Naive B cell (primary cell): ENCODE results near the gene TMEM229A. TPM values are rescaled to one million over a fixed set of nuclear protein-coding genes. Genes with fewer than 3 reads are reported as not detected.
"Not testable (repeated sequence)": the region's sequence is repeated elsewhere in the genome, so short reads cannot be mapped to it uniquely, and the experiment has no call there.

ENCODE experiments used
- ATAC-seq, 2 donors: fragments of 150-1000 bp; cut with Tn5 transposase; 2 replicates each; pipeline ENCODE4 v1.10.0; 2021; ENCODE audit warnings: low read depth in 2 of 2, mild to moderate bottlenecking in 2 of 2, moderate library complexity in 2 of 2
- DNase-seq: peaks from one replicate; pipeline ENCODE4 v3.0.0; 2022
- H3K27ac Mint-ChIP-seq, 6 donors: one replicate each; pipeline ENCODE4 v1.8.0; 2020 to 2022; ENCODE audit warnings: mild to moderate bottlenecking in 6 of 6, mixed read lengths in 6 of 6, moderate library complexity in 5 of 6, inconsistent platforms in 2 of 6
- H3K27me3 Mint-ChIP-seq, 3 donors: one replicate each; pipeline ENCODE4 v1.8.0; 2021 to 2022; ENCODE audit warnings: mixed read lengths in 3 of 3, mild to moderate bottlenecking in 1 of 3
- H3K36me3 Mint-ChIP-seq, 2 donors: one replicate each; pipeline ENCODE4 v1.8.0; 2020 to 2022; ENCODE audit warnings: mixed read lengths in 2 of 2, inconsistent platforms in 1 of 2, mild to moderate bottlenecking in 1 of 2
- H3K4me1 Mint-ChIP-seq, 3 donors: one replicate each; pipeline ENCODE4 v1.8.0; 2020 to 2022; ENCODE audit warnings: mixed read lengths in 3 of 3, inconsistent platforms in 1 of 3, mild to moderate bottlenecking in 1 of 3, moderate library complexity in 1 of 3
- H3K4me3 Mint-ChIP-seq, 8 donors: one replicate each; pipeline ENCODE4 v1.8.0; 2020 to 2022; ENCODE audit warnings: mild to moderate bottlenecking in 8 of 8, mixed read lengths in 8 of 8, moderate library complexity in 8 of 8, inconsistent platforms in 2 of 8
- H3K9me3 Mint-ChIP-seq, 7 donors: one replicate each; pipeline ENCODE4 v1.8.0; 2020 to 2022; ENCODE audit warnings: mixed read lengths in 7 of 7, mild to moderate bottlenecking in 5 of 7, inconsistent platforms in 2 of 7, moderate library complexity in 1 of 7
- polyA plus RNA-seq, 6 donors: library from polyadenylated mRNA; unstranded; fragments of 300-500 nt; fragmentation: Illumina TruSeq; gene quantifications; one replicate each; pipeline ENCODE4 v1.2.3, GENCODE V29; 2021; ENCODE audit warnings: low read depth in 6 of 6

TMEM229A gene
- not detected for polyA plus RNA-seq

DNA sequence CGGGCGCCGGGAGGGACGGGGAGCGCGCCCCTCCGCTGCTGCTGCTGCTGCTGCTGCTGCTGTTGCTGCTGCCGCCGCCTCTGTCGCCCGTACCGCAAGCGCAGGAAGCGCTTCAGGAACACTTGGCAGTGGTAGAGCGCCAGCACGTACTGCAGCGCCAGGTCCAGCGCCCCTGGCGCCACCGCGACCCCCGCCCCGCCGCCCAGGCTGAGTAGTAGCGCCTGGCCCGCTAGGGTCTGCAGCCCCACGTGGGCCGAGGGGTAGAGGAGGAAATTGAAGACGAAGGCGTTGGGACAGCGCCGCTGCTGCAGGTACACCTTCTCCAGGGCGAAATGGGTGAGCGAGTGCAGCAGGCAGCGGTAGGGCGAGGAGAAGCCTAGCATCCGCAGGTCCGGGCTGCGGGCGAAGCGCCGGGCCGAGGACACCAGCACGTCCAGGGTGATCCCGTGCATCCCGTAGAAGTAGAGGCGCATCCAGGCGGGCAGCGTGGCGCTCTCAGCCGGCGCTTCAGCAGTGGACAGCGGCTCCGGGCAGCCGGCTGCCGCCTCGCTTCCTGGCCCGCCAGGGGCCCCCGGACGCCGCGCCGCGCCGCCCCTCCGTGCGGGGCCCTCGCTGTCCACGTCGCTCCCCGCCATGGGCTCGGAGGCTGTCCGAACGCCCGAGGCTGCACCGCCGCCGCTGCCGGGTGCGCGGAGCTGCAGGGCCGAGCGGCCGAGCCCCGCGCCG is at the start of gene TMEM229A:
TSS of gene TMEM229A (minus strand) at position 699 of the 726 bp plus-strand sequence. CDS start at position 635, 64 bp downstream.
- peaks cover 0 to 4% (median 0%) of the 10 kb centered on the region in 7 donors for H3K9me3 Mint-ChIP-seq
- peak within 1 kb of the TSS in 6 of 8 donors; percentile 47 to 77 (median 53) for H3K4me3 Mint-ChIP-seq
- H3K4me1 Mint-ChIP-seq, result peaks cover 5 to 9% (median 9%) of the 10 kb centered on the region in 3 donors
- peaks cover 44 to 54% (median 52%) of the 10 kb centered on the region in 3 donors for H3K27me3 Mint-ChIP-seq
- no peak within 1 kb of the TSS for H3K27ac Mint-ChIP-seq
- no peak for ATAC-seq
- peaks cover 0 to 21% of the 10 kb centered on the region in 2 donors for H3K36me3 Mint-ChIP-seq
- no peak for DNase-seq

DNA sequence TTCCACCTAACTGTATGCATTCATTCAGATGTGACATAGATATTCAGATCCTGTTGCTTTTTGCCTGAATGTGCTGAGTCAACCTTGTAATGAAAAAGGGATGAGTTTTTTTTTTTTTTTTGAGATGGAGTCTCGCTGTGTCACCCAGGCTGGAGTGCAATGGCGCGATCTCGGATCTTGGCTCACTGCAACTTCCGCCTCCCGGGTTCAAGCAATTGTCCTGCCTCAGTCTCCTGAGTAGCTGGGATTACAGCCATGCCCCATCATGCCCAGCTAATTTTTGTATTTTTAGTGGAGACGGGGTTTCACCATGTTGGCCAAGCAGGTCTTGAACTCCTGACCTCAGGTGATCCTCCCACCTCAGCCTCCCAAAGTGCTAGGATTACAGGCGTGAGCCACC is 49.4 kb upstream of the TMEM229A start:
- not testable (repeated sequence) for ATAC-seq, H3K27ac Mint-ChIP-seq, H3K27me3 Mint-ChIP-seq, H3K4me3 Mint-ChIP-seq, H3K36me3 Mint-ChIP-seq, H3K4me1 Mint-ChIP-seq, DNase-seq
- H3K9me3 Mint-ChIP-seq, result peaks cover 0 to 17% (median 3%) of the 10 kb centered on the region in 7 donors

DNA sequence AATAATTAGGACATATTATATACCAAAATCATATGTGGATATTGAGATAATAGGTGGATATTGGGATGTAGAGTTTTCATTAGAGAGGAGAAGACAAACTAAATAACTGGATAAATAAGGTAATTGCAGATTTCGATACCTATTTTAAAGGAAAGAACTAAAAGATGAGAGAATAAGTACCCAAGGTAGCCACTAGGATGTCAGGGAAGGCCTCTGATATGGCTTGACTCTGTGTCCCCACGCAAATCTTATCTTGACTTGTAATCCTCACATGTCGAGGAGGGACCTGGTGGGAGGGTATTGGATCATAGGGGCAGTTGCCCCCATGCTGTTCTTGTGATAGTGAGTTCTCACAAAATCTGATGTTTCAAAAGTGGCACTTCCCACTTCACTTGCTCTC is 44.7 kb upstream of the TMEM229A start:
- no peaks in the 10 kb centered on the region for H3K4me1 Mint-ChIP-seq
- no peaks in the 10 kb centered on the region for H3K36me3 Mint-ChIP-seq
- no peaks in the 10 kb centered on the region for H3K27me3 Mint-ChIP-seq
- H3K4me3 Mint-ChIP-seq, result no peak overlapping the region
- no peak for ATAC-seq
- peaks cover 0 to 9% (median 0%) of the 10 kb centered on the region in 7 donors for H3K9me3 Mint-ChIP-seq
- H3K27ac Mint-ChIP-seq, result no peak overlapping the region
- no peak for DNase-seq

DNA sequence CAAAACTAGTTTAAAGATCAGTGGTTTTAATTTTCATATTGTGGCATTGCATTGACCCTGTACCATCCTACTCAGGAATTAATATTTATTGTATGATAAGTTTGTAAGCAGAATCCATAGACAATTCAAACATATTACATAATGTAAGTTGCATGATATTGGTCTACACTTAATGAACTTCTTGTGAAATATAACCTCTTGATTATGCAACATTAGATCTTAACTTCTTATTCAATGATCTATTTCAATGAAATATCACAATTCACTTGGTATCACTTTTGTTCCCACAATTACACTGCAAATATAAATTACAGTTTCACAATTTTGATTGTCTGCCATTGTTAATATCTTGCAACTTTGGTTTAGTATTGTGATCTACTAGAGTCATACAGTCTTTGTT is 44.0 kb upstream of the TMEM229A start:
- Mint-ChIP-seq H3K27ac (no peak overlapping the region), H3K4me3 (no peak overlapping the region), H3K36me3 (no peaks in the 10 kb centered on the region), H3K4me1 (no peaks in the 10 kb centered on the region), H3K27me3 (no peaks in the 10 kb centered on the region), H3K9me3 (peaks cover 0 to 9% (median 0%) of the 10 kb centered on the region in 7 donors)
- ATAC-seq (no peak), DNase-seq (no peak)

DNA sequence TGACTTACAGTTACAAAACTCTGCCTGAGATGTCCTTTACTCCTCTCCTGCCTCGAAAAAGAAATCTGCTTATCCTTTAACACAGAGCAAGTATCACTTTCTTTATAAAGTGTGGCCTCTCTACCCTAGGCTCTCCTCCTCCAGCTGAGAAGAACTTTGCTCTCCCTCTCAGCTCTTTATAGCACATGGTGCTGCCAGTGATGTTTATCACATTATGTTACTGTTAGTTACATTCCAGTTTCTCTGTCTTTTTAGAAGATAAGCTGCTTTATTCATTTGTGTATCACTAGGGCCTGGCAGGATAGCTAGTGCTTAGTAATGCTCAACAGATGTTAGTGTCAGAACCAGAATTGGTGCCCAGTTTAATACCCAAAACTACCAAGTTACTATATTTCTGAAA is 41.1 kb upstream of the TMEM229A start:
- Mint-ChIP-seq H3K9me3 (peaks cover 0 to 11% (median 0%) of the 10 kb centered on the region in 7 donors), H3K36me3 (no peaks in the 10 kb centered on the region)
- DNase-seq, result no peak

DNA sequence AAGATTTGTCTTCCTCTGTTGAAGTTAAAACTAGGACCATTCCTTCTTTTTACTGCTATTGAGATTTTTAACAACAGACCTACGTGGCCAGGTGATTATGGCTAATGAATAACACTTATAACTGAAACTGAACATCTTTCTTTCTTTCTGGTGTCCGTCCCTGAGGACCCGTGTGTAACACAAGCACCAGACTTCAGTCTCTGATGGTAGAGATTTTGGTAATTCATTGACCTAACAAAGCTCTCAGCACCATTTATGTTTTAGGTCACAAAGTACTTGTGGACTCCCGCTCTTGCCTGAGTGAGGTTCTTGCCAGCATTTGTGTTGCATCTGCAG is 40.4 kb upstream of the TMEM229A start:
- Mint-ChIP-seq H3K4me3 (no peak overlapping the region), H3K27ac (no peak overlapping the region), H3K36me3 (no peaks in the 10 kb centered on the region), H3K27me3 (no peaks in the 10 kb centered on the region), H3K4me1 (no peaks in the 10 kb centered on the region), H3K9me3 (peaks cover 0 to 8% (median 0%) of the 10 kb centered on the region in 7 donors)
- DNase-seq, result no peak
- ATAC-seq, result no peak

More for the DNA sequence above, 41.1 kb upstream of the TMEM229A start:
- H3K4me1 Mint-ChIP-seq, result no peaks in the 10 kb centered on the region
- H3K27me3 Mint-ChIP-seq, result no peaks in the 10 kb centered on the region
- no peak overlapping the region for H3K4me3 Mint-ChIP-seq
- no peak for ATAC-seq
- H3K27ac Mint-ChIP-seq, result no peak overlapping the region

DNA sequence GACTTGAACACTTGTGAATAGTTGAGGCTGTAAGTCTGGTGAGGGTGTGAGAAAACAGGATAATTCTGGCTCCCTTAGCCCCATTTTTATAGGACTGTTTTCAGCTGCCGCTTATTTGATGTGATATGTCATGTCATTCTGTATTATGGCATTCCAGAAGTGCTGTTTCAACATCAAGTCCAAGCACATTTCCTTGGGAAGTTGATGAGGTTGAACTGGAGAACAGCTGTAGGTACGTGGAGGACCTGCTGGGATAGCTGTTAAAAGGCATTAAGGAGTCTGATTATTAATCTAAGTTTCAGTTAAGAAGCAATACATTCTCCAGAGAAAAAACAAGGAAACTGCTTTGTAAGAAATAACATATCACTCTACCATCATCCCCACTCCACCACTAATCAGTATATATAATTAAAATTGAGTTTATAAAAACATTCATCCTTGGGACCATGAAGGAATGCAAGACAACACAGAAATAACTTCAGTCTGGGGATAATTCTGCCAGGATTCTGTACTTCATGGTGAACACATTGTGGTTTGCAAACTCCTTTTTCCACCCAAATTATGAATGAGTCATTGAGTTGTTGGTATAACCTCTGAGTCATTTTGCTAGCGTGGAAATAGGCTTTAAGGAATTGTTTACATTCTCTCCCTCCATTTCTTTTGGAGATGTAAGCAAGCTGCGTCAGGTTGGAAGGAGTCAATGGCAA is 39.9 kb upstream of the TMEM229A start:
- no peaks in the 10 kb centered on the region for H3K27me3 Mint-ChIP-seq
- no peak overlapping the region for H3K27ac Mint-ChIP-seq
- peaks cover 0 to 5% (median under 1%) of the 10 kb centered on the region in 7 donors for H3K9me3 Mint-ChIP-seq
- no peak overlapping the region for H3K4me3 Mint-ChIP-seq
- no peaks in the 10 kb centered on the region for H3K36me3 Mint-ChIP-seq
- ATAC-seq (no peak), DNase-seq (no peak)
- no peaks in the 10 kb centered on the region for H3K4me1 Mint-ChIP-seq

DNA sequence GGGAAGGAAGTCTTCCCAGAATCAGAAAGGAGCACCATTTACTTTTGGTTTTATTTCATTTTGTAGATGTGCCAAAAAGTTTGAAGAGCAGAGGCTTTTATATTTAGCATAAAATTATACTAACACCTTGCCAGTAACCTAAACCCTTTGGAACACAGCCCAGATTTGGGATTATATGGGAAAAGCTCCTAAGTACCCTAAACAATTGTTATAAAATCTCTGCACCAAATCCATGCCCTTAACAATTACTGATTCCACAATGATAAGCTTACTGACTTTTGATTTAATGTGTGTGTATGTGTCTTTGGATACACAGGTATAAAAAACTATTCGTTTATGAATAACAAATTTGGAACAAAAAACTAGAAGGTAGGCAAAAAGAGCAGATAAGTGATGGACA is 39.0 kb upstream of the TMEM229A start:
- Mint-ChIP-seq H3K36me3 (no peaks in the 10 kb centered on the region), H3K4me1 (no peaks in the 10 kb centered on the region), H3K27me3 (no peaks in the 10 kb centered on the region), H3K9me3 (peaks cover 0 to 9% (median 0%) of the 10 kb centered on the region in 7 donors), H3K27ac (no peak overlapping the region), H3K4me3 (no peak overlapping the region)
- no peak for DNase-seq
- no peak for ATAC-seq

DNA sequence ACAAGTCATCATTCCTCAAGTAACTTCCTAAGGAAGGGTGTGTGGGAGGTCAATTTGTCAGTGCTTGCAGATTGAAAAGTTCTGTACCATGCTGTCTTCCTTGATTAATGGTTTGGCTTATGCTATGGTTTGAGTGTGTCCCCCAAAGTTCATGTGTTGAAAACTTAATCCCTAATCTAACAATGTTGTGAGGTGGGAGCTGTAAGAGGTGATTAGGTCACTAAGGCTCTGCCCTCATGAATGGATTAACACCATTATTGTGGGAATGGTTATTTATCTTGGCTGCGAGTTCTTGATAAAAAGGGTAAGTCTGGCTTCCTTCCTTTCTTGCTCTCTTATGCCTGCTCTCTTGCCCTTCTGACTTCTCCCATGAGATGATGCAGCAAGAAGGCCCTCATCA is 29.3 kb upstream of the TMEM229A start:
- DNase-seq (no peak), ATAC-seq (no peak)
- Mint-ChIP-seq H3K27ac (peak overlapping the region in 1 of 6 donors; percentile 44), H3K36me3 (peaks cover 0 to 3% of the 10 kb centered on the region in 2 donors), H3K27me3 (no peaks in the 10 kb centered on the region), H3K4me1 (no peaks in the 10 kb centered on the region), H3K4me3 (no peak overlapping the region), H3K9me3 (peaks cover 0 to 12% (median 2%) of the 10 kb centered on the region in 7 donors)

DNA sequence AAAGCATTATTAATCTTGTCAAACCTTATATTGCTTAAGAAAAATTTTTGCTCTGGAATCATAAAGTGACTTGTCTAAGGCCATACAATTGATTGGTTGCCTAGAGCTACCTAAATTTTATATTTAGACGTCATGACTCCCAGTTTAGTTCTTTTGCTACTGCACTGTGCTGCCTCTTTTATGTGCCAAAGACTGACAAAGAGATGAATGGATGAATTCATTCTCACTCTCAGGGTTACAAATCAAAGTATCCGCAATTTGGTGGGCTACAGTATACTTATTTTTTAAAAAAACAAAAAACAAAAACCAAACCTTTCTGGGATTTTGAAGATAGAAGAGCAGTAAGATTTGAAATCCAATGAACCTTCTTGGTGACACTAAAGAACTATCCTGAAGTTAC is 27.7 kb upstream of the TMEM229A start:
- peaks cover 0 to 5% (median under 1%) of the 10 kb centered on the region in 7 donors for H3K9me3 Mint-ChIP-seq
- no peaks in the 10 kb centered on the region for H3K36me3 Mint-ChIP-seq
- ATAC-seq (no peak), DNase-seq (no peak)
- no peak overlapping the region for H3K27ac Mint-ChIP-seq
- no peaks in the 10 kb centered on the region for H3K4me1 Mint-ChIP-seq
- no peaks in the 10 kb centered on the region for H3K27me3 Mint-ChIP-seq
- H3K4me3 Mint-ChIP-seq, result no peak overlapping the region

DNA sequence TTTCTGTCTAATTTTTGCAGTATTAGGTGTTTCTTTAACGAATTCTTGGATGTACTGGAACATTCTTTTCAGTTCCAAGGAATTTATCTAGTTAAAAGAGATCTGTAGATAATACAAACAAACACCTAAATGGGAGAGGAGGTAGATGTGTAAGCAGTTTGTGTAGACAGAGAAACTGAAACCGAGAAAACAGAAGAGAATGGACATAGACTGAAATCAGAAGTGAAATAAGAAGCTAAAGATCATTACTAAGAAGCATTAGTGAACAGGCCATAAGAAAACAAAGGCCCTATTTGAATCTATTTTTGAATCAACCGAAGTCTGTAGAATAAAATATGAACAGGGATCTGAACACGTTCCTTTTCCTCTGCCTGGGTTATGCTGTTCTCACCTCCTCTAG is 26.5 kb upstream of the TMEM229A start:
- Mint-ChIP-seq H3K4me1 (no peaks in the 10 kb centered on the region), H3K4me3 (no peak overlapping the region), H3K36me3 (no peaks in the 10 kb centered on the region), H3K27me3 (no peaks in the 10 kb centered on the region), H3K27ac (no peak overlapping the region), H3K9me3 (peaks cover 0 to 5% (median 0%) of the 10 kb centered on the region in 7 donors)
- ATAC-seq (no peak), DNase-seq (no peak)

DNA sequence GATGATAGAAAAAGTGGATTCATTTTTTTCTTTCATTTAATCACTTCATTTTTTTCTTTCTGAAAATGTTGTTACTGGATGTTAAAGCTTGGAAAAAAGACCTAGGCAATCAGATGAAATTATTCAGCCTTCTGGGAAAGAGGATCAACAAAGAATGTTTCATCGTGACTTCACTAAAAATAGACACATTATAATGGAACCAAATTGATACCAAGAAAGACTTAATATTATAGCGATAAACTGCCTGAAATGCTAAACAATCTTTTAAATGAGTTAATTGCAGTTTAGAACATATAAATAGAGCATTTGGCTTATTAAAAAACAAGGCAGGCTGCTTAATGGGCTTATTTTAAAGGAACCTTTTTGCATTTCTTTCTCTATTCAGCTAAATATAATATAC is 25.6 kb upstream of the TMEM229A start:
- DNase-seq, result no peak
- ATAC-seq, result no peak
- Mint-ChIP-seq H3K4me1 (no peaks in the 10 kb centered on the region), H3K27me3 (no peaks in the 10 kb centered on the region), H3K9me3 (peaks cover 0 to under 1% (median 0%) of the 10 kb centered on the region in 7 donors), H3K4me3 (no peak overlapping the region), H3K27ac (no peak overlapping the region), H3K36me3 (no peaks in the 10 kb centered on the region)

DNA sequence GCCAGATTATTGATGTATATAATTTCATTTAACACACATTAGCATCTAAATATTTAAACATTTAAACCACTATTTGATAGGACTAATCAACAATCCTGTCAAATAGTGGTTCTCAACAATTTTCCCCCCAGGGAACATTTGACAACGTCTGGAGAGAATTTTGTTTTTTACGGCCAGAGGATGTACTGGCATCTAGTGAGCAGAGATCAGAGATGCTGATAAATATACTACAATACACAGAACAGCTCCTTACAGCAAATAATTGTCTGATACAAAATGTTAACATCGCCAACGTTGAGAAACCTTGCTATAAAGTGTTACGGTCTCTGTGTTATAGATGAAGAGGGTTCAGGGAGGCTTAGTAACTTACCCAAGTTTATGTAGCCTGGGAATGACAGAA is 25.0 kb upstream of the TMEM229A start:
- DNase-seq, result no peak
- ATAC-seq, result no peak
- no peak overlapping the region for H3K4me3 Mint-ChIP-seq
- H3K27ac Mint-ChIP-seq, result no peak overlapping the region
- no peaks in the 10 kb centered on the region for H3K4me1 Mint-ChIP-seq
- H3K36me3 Mint-ChIP-seq, result no peaks in the 10 kb centered on the region
- H3K9me3 Mint-ChIP-seq, result no peaks in the 10 kb centered on the region
- H3K27me3 Mint-ChIP-seq, result no peaks in the 10 kb centered on the region

DNA sequence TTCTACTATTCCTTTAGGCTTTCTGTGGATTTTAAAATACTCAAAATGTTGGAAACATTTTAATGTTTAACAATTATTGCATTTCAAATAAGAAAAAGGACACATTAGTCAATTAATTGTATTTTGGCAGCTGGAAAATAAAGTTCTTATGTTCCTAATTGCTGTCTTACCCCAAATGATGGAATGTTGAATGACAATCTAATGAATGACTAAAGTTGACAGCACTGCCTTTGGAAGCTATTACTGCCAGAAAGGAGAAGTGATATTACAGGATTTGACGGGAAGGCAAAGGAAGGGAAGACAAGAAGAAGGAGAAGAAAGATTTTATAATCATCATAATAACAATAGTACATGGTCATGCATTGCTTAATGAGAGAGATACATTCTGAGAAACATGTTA is 23.4 kb upstream of the TMEM229A start:
- no peak for ATAC-seq
- Mint-ChIP-seq H3K9me3 (peaks cover 0 to 1% (median 0%) of the 10 kb centered on the region in 7 donors), H3K36me3 (no peaks in the 10 kb centered on the region), H3K4me1 (no peaks in the 10 kb centered on the region), H3K27me3 (no peaks in the 10 kb centered on the region), H3K27ac (no peak overlapping the region), H3K4me3 (no peak overlapping the region)
- no peak for DNase-seq
